ENCODE measurements around the gene KCNJ18.
"Not testable (repeated sequence)": the region's sequence is repeated elsewhere in the genome, so short reads cannot be mapped to it uniquely, and the experiment has no call there.

KCNJ18 gene

GRCh38 chr17:21703891-21704872 is 11.9 kb downstream of the KCNJ18 start:
- not testable (repeated sequence) for DNase-seq

- DNase-seq = no peak
These were observed 12.8 kb downstream of the KCNJ18 start for GRCh38 chr17:21705021-21705601.

- DNase-seq = not testable (repeated sequence)
These were observed 13.4 kb downstream of the KCNJ18 start for GRCh38 chr17:21705746-21706145.

GRCh38 chr17:21706546-21706945 is 14.2 kb downstream of the KCNJ18 start:
- DNase-seq = not testable (repeated sequence)

- DNase-seq = not testable (repeated sequence)
These were observed 14.8 kb downstream of the KCNJ18 start for GRCh38 chr17:21707131-21707530.

GRCh38 chr17:21707711-21708611 is 15.6 kb downstream of the KCNJ18 start:
- DNase-seq = not testable (repeated sequence)

GRCh38 chr17:21708612-21709535 is 16.6 kb downstream of the KCNJ18 start:
- DNase-seq = not testable (repeated sequence)

GRCh38 chr17:21709994-21710393 is 17.7 kb downstream of the KCNJ18 start:
- DNase-seq = not testable (repeated sequence)

- DNase-seq = not testable (repeated sequence)
These were observed 18.2 kb downstream of the KCNJ18 start for GRCh38 chr17:21710486-21710885.

- no peak for DNase-seq
These were observed 18.9 kb downstream of the KCNJ18 start for GRCh38 chr17:21711182-21711581.

GRCh38 chr17:21713020-21713419 is 20.7 kb downstream of the KCNJ18 start:
- not testable (repeated sequence) for DNase-seq

- DNase-seq = not testable (repeated sequence)
These were observed 21.3 kb downstream of the KCNJ18 start for GRCh38 chr17:21713631-21714030.

GRCh38 chr17:21714676-21715075 is 22.4 kb downstream of the KCNJ18 start:
- DNase-seq = not testable (repeated sequence)

GRCh38 chr17:21715877-21716276 is 23.6 kb downstream of the KCNJ18 start:
- DNase-seq = not testable (repeated sequence)

- not testable (repeated sequence) for DNase-seq
These were observed 26.6 kb downstream of the KCNJ18 start for GRCh38 chr17:21718971-21719370.

GRCh38 chr17:21719511-21720226 is 27.3 kb downstream of the KCNJ18 start:
- not testable (repeated sequence) for DNase-seq

- not testable (repeated sequence) for DNase-seq
These were observed 28.2 kb downstream of the KCNJ18 start for GRCh38 chr17:21720566-21720965.

- DNase-seq = not testable (repeated sequence)
These were observed 29.9 kb downstream of the KCNJ18 start for GRCh38 chr17:21722268-21722667.

- DNase-seq = not testable (repeated sequence)
These were observed 32.1 kb downstream of the KCNJ18 start for GRCh38 chr17:21724216-21725006.

- DNase-seq = not testable (repeated sequence)
These were observed 38.8 kb downstream of the KCNJ18 start for GRCh38 chr17:21731076-21731475.

Measured in hippocampal formation (tissue), 2 donors.